ENCODE results near the gene ADH4.
"Not testable (repeated sequence)": the region's sequence is repeated elsewhere in the genome, so short reads cannot be mapped to it uniquely, and the experiment has no call there.

Gene ADH4

DNA sequence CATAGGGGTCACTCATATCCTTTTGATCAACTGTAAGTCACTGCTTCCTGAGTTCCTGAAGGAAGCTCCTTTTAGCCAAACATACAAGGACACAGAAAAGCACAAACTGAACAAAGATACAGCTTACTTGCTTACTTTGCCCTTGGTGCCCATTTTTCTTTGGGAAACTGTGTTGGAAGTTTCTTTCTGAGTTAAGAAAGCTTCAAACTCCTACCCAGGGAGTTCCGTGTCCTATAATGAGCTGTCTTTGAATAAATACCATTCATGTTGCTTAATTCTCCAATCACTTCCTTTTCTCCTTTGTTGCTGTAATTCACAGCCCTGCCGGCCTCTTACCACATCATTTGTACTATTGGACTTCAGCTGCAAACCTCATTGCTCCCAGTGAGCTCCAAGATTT is at the start of gene ADH4:
Gene ADH4, minus strand, starts transcription at position 228 of the 400 bp plus-strand sequence. Its CDS starts 75 bp downstream, at position 153.
- Histone ChIP-seq H3K36me3 (ENCODE audit: control insufficient read depth, insufficient read depth, low read length) (no peaks in the 10 kb centered on the region), H3K4me3 (replicated peaks; ENCODE audit: low read depth, low read length) (no peak within 1 kb of the TSS), H3K27me3 (replicated peaks; ENCODE audit: control insufficient read depth, insufficient read depth, low read length) (no peaks in the 10 kb centered on the region)
- TF ChIP-seq, protein P1, sequence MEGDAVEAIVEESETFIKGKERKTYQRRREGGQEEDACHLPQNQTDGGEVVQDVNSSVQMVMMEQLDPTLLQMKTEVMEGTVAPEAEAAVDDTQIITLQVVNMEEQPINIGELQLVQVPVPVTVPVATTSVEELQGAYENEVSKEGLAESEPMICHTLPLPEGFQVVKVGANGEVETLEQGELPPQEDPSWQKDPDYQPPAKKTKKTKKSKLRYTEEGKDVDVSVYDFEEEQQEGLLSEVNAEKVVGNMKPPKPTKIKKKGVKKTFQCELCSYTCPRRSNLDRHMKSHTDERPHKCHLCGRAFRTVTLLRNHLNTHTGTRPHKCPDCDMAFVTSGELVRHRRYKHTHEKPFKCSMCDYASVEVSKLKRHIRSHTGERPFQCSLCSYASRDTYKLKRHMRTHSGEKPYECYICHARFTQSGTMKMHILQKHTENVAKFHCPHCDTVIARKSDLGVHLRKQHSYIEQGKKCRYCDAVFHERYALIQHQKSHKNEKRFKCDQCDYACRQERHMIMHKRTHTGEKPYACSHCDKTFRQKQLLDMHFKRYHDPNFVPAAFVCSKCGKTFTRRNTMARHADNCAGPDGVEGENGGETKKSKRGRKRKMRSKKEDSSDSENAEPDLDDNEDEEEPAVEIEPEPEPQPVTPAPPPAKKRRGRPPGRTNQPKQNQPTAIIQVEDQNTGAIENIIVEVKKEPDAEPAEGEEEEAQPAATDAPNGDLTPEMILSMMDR (IDR thresholded peaks at IDR 0.05; ENCODE audit: insufficient read depth, low read length, poor library complexity, severe bottlenecking): no peak
- no peak for DNase-seq (ENCODE audit: extremely low read depth, insufficient read length)

DNA sequence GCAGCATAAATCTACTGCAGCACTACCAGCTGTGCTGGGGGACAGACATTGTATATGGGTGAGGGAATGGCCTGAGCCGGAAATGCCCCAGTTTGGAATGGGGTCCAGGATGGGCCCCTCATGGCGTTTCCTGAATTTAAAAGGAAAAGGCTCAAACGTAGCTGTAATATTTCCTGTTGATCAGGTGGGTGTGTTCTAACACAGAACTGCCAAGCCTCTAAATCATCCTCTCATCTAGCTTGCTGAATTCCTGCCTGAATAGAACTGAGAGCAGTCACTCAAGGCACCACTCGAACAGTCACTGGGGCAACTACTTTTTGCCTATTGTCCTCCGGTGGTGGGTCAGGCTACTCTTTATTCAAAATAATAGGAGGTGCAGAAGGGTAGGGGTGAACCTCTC is 46.2 kb upstream of the ADH4 start:
- H3K4me3 ChIP-seq (replicated peaks; ENCODE audit: low read depth, low read length): no peak overlapping the region
- no peaks in the 10 kb centered on the region for H3K36me3 ChIP-seq (ENCODE audit: control insufficient read depth, insufficient read depth, low read length)
- no peaks in the 10 kb centered on the region for H3K27me3 ChIP-seq (replicated peaks; ENCODE audit: control insufficient read depth, insufficient read depth, low read length)
- TF ChIP-seq, protein P1 (IDR thresholded peaks at IDR 0.05; ENCODE audit: insufficient read depth, low read length, poor library complexity, severe bottlenecking): no peak
- no peak for DNase-seq (ENCODE audit: extremely low read depth, insufficient read length)

DNA sequence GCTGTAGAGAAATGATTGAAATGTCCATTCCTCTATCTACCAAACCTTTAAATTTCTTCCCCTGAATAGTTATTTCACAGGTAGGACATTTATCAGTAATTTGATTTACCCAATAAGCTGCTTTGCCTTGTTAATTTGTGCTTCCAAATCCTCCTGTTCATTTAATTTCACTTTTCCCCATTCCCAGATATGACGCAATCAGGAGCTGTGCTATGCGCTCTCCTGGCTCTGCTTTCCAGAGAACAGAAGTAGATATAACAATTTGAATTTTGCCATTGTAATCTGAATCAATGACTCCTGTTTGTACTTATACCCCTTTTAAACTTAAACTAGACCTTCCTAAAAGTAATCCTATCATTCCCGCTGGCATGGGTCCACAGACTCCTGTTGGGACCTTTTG is 45.8 kb upstream of the ADH4 start:
- H3K4me3 ChIP-seq (replicated peaks; ENCODE audit: low read depth, low read length); DNase-seq (ENCODE audit: extremely low read depth, insufficient read length); H3K36me3 ChIP-seq (ENCODE audit: control insufficient read depth, insufficient read depth, low read length); H3K27me3 ChIP-seq (replicated peaks; ENCODE audit: control insufficient read depth, insufficient read depth, low read length): not testable (repeated sequence)

DNA sequence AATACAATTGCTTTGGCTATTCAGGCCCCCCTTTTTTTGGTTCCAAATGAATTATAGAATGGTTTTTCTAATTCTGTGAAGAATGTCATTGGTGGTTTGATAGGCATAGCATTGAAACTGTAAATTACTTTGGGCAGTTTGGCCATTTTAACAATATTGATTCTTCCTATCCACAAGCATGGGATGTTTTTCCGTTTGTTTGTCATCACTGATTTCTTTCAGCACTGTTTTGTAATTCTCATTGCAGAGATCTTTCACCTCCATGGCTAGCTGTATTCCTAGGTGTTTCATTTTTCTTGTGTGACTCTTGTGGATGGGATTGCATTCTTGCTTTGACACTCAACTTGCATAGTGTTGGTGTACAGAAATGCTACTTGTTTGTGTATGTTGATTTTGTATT is 41.9 kb upstream of the ADH4 start:
- no peak for DNase-seq (ENCODE audit: extremely low read depth, insufficient read length)
- TF ChIP-seq, protein P1 (IDR thresholded peaks at IDR 0.05; ENCODE audit: insufficient read depth, low read length, poor library complexity, severe bottlenecking): no peak
- no peaks in the 10 kb centered on the region for H3K36me3 ChIP-seq (ENCODE audit: control insufficient read depth, insufficient read depth, low read length)
- no peak overlapping the region for H3K4me3 ChIP-seq (replicated peaks; ENCODE audit: low read depth, low read length)
- H3K27me3 ChIP-seq (replicated peaks; ENCODE audit: control insufficient read depth, insufficient read depth, low read length): no peaks in the 10 kb centered on the region

DNA sequence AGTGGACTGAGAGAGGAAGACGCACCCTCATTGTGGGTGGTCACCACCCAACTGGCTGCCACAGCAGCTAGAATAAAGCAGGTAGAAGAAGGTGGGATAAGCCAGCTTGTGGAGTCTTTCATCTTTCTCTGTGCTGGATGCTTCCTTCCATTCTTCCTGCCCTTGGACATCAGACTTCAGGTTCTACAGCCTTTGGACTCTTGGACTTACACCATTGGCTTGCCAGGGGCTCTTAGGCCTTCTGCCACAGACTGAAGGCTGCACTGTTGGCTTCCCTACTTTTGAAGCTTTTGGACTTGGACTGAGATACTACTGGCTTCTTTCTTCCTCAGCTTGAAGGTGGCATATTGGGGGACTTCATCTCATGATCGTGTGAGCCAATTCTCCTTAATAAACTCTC is 41.5 kb upstream of the ADH4 start:
- H3K4me3 ChIP-seq (replicated peaks; ENCODE audit: low read depth, low read length): no peak overlapping the region
- TF ChIP-seq, protein P1 (IDR thresholded peaks at IDR 0.05; ENCODE audit: insufficient read depth, low read length, poor library complexity, severe bottlenecking): no peak
- no peaks in the 10 kb centered on the region for H3K36me3 ChIP-seq (ENCODE audit: control insufficient read depth, insufficient read depth, low read length)
- no peaks in the 10 kb centered on the region for H3K27me3 ChIP-seq (replicated peaks; ENCODE audit: control insufficient read depth, insufficient read depth, low read length)
- no peak for DNase-seq (ENCODE audit: extremely low read depth, insufficient read length)

DNA sequence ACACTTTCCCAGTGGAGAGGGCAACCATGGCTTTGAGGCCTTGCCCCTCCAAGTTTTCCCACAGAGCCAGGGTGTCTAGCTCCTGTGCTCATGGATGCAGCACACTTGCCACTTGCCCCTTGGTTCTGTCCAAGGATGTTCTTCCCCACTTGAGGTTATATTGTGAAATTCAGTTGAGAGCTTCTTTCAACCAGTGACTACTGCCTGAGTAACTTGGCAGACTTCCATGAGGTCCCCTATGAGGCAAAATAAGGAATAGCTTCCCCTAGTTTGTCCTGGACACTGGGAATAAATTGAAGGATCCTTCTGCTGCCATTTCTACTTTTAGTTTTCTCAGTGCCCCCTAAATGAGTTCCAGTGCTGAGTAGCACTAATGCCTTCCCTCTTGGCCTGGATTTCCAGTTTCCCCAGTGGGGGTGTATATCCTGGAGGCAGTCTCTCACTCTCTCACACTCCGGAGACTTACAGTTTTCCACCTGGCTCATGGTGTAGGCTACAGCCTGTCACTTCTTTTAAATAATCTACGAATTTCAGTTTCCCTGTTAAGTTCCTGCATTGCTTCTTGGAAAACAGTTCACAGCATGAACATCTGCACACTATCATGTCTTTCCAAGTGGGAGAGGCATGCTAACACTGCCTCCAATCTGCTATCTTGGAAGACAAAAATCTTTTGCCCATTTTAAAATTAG is 36.4 kb upstream of the ADH4 start:
- Histone ChIP-seq H3K36me3 (ENCODE audit: control insufficient read depth, insufficient read depth, low read length) (no peaks in the 10 kb centered on the region), H3K4me3 (replicated peaks; ENCODE audit: low read depth, low read length) (no peak overlapping the region), H3K27me3 (replicated peaks; ENCODE audit: control insufficient read depth, insufficient read depth, low read length) (no peaks in the 10 kb centered on the region)
- TF ChIP-seq, protein P1 (IDR thresholded peaks at IDR 0.05; ENCODE audit: insufficient read depth, low read length, poor library complexity, severe bottlenecking): no peak
- DNase-seq (ENCODE audit: extremely low read depth, insufficient read length): no peak
